Adipose tissue (tissue), 3 donors: ENCODE data around the gene PIGP. TPM values are rescaled to one million over a fixed set of nuclear protein-coding genes. Genes with fewer than 3 reads are reported as not detected.

Experiments used
- polyA plus RNA-seq, 3 donors: library from polyadenylated mRNA; stranded (reverse); fragments of 200-250 nt; gene quantifications; one replicate each; pipeline ENCODE4 v1.2.3, GENCODE V29; 2013
- donor health status: healthy with polysubstance abuse.
- donor health status: Bipolar disorder and iron deficiency.
- donor health status: healthy.

Gene PIGP
- polyA plus RNA-seq, 3 donors: 18.4 to 34.9 (median 31.5) TPM

Other genes starting within 250 kb of the PIGP start
- gene HLCS, start 106.4 kb downstream of the PIGP start, polyA plus RNA-seq: 1 to 10 TPM; 6.0 to 7.8 (median 7.3) TPM
- gene RIPPLY3, start 66.4 kb downstream of the PIGP start, polyA plus RNA-seq: under 1 TPM in 1 of 3 donors, not detected in 2; 0.02 TPM
- 10 to 100 TPM; 31.3 to 47.4 (median 41.2) TPM for gene TTC3, start 183 bp upstream of the PIGP start, polyA plus RNA-seq
- gene VPS26C, start 194.3 kb upstream of the PIGP start, polyA plus RNA-seq: 10 to 100 TPM; 16.7 to 32.5 (median 23.7) TPM